Thyroid gland (tissue), 4 donors: ENCODE data around the gene PRELID1. TPM values are rescaled to one million over a fixed set of nuclear protein-coding genes. Genes with fewer than 3 reads are reported as not detected.

ENCODE experiments used
- DNase-seq, 2 donors: peaks; one replicate each; pipeline ENCODE4 v3.0.0-alpha.2; 2019
- H3K27ac ChIP-seq, 3 donors: fragments of 200-600 bp; sonication (generic); 1 replicate in 2 of 3; 2 replicates in 1 of 3; pipeline ENCODE4 v1.5.1; 2016 to 2019; ENCODE audit warnings: mild to moderate bottlenecking in 1 of 3, moderate library complexity in 1 of 3
- H3K27me3 ChIP-seq: fragments of 200-600 bp; sonication (generic); one replicate; pipeline ENCODE4 v1.5.1; 2019
- H3K36me3 ChIP-seq, 2 donors: fragments of 200-600 bp; sonication (generic); one replicate each; pipeline ENCODE4 v1.5.1; 2016 to 2019
- H3K4me1 ChIP-seq, 2 donors: fragments of 200-600 bp; sonication (generic); one replicate each; pipeline ENCODE4 v1.5.1; 2017 to 2019
- H3K4me3 ChIP-seq, 3 donors: fragments of 200-600 bp; sonication (generic); replicated peaks in 1 of 3; 1 replicate in 2 of 3; 2 replicates in 1 of 3; pipeline ENCODE4 v1.5.1; 2016; ENCODE audit warnings: mild to moderate bottlenecking in 1 of 3
- H3K9me3 ChIP-seq: fragments of 200-600 bp; sonication (generic); one replicate; pipeline ENCODE4 v1.5.1; 2017
- POLR2A ChIP-seq, 2 donors: fragments of 450-650 bp; IDR thresholded peaks; one replicate each; pipeline ENCODE4 v1.6.1; 2017; ENCODE audit warnings: antibody characterized with exemption in 2 of 2, mild to moderate bottlenecking in 2 of 2, moderate library complexity in 1 of 2
- WGBS, 2 donors: methylation state at CpG; one replicate each; pipeline ENCODE4 v1.1.5; 2017; 5-methylcytosine and 5-hydroxymethylcytosine counted together
- intact Hi-C: fragments of 100-400 bp; cut with DNase I; formaldehyde crosslinking; loops from one replicate; pipeline ENCODE4 v1.15.1; 2023
- total RNA-seq, 4 donors: library from RNA; depleted of rRNA; stranded (reverse); fragments of >200 nt; gene quantifications; one replicate each; pipeline ENCODE4 v1.2.3, GENCODE V29; 2016
- TF ChIP-seq, protein P1 (sequence below), 6 experiments: fragments of 200-600 bp in 3 of 6; fragments of 450-650 bp in 3 of 6; sonication (generic) in 3 of 6; IDR thresholded peaks; one replicate each; pipeline ENCODE4 v1.5.1; 2016 to 2019; ENCODE audit warnings: antibody characterized with exemption in 6 of 6, mild to moderate bottlenecking in 2 of 6, inconsistent platforms in 1 of 6, moderate library complexity in 1 of 6

Gene PRELID1
- total RNA-seq, 4 donors from 2014 or later: 52.8 to 83.2 (median 57.9) TPM

DNA sequence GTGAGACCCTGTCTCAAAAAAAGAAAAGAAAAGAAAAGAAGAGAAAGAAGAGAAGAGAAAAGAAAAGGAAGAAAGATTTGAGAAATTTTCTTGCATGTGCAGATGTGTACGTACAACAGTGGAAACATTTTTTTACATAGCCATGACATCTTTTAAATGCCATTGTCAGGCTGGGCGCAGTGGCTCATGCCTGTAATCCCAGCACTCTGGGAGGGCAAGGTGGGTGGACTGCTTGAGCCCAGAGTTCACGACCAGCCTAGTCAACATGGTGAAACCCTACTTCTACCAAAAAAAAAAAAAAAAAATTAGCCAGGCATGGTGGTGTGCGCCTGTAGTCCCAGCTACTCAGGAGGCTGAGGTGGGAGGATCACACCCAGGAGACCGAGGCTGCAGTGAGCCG, 41.3 kb downstream of the PRELID1 start:
- DNase-seq: no peak
- TF ChIP-seq POLR2A (IDR thresholded peaks at IDR 0.05): no peak
- TF ChIP-seq, protein P1, sequence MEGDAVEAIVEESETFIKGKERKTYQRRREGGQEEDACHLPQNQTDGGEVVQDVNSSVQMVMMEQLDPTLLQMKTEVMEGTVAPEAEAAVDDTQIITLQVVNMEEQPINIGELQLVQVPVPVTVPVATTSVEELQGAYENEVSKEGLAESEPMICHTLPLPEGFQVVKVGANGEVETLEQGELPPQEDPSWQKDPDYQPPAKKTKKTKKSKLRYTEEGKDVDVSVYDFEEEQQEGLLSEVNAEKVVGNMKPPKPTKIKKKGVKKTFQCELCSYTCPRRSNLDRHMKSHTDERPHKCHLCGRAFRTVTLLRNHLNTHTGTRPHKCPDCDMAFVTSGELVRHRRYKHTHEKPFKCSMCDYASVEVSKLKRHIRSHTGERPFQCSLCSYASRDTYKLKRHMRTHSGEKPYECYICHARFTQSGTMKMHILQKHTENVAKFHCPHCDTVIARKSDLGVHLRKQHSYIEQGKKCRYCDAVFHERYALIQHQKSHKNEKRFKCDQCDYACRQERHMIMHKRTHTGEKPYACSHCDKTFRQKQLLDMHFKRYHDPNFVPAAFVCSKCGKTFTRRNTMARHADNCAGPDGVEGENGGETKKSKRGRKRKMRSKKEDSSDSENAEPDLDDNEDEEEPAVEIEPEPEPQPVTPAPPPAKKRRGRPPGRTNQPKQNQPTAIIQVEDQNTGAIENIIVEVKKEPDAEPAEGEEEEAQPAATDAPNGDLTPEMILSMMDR (IDR thresholded peaks at IDR 0.05): no peak
- Histone ChIP-seq H3K4me3 (no peak overlapping the region), H3K27me3 (no peaks in the 10 kb centered on the region), H3K4me1 (peaks cover 3 to 12% of the 10 kb centered on the region in 2 donors), H3K9me3 (no peaks in the 10 kb centered on the region), H3K27ac (no peak overlapping the region), H3K36me3 (peaks cover 0 to 2% of the 10 kb centered on the region in 2 donors)
- 92 to 97% methylated on average over 6 of the region's 6 CpGs for WGBS, 2 donors
- intact Hi-C loops: no loop called here

DNA sequence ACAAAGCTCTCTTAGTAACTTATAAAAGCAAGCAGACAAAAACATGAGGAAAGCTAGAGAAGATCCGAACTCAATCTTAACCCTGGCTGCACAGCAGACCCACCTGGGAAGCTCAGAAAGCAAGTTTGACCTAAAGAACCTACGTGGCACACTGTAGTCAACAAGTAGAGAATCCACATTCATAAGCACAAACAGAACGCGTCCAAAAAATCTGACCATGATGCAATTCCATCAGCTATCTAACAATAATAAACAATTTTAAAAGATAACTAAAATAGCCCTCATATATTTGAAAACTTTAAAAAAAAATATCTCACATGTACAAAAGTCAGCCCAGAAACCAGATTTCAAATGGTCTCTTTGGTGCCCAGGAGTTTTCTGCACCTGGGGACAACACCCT, 43.2 kb downstream of the PRELID1 start:
- DNase-seq: no peak
- peaks cover 0 to 2% of the 10 kb centered on the region in 2 donors for H3K36me3 ChIP-seq

DNA sequence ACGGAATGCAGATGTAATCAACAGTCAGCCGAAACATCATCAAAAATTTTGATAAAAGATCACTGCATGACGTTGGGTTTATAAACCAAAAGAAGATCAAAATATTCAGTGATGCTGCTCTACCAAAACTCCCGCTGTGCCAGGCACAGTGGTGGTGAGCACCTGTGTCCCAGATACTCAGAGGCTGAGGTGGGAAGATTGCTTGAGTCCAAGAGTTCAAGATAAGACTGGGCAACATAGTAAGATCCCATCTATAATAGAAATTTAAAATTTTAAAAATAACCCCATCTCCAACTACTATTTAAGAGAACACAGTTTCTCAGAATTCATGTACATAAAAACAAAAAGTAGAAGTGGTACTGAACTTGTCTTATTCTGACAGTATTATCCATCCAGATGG, 44.1 kb downstream of the PRELID1 start:
- Histone ChIP-seq H3K4me1 (peaks cover 14 to 27% of the 10 kb centered on the region in 2 donors), H3K9me3 (no peaks in the 10 kb centered on the region), H3K27me3 (no peaks in the 10 kb centered on the region), H3K27ac (no peak overlapping the region), H3K36me3 (peaks cover 0 to 2% of the 10 kb centered on the region in 2 donors), H3K4me3 (no peak overlapping the region)
- 91 to 92% methylated on average over 4 of the region's 4 CpGs for WGBS, 2 donors
- TF ChIP-seq, protein P1 (IDR thresholded peaks at IDR 0.05): no peak
- TF ChIP-seq POLR2A (IDR thresholded peaks at IDR 0.05): no peak
- intact Hi-C loops: no loop called here
- DNase-seq: no peak

More for the DNA sequence above, 43.2 kb downstream of the PRELID1 start:
- no peak for TF ChIP-seq POLR2A (IDR thresholded peaks at IDR 0.05)
- TF ChIP-seq, protein P1 (IDR thresholded peaks at IDR 0.05): no peak
- Histone ChIP-seq H3K27me3 (no peaks in the 10 kb centered on the region), H3K9me3 (no peaks in the 10 kb centered on the region), H3K4me1 (peaks cover 14 to 21% of the 10 kb centered on the region in 2 donors), H3K27ac (no peak overlapping the region), H3K4me3 (no peak overlapping the region)
- 77 to 93% methylated on average over 4 of the region's 4 CpGs for WGBS, 2 donors
- intact Hi-C loops: no loop called here

DNA sequence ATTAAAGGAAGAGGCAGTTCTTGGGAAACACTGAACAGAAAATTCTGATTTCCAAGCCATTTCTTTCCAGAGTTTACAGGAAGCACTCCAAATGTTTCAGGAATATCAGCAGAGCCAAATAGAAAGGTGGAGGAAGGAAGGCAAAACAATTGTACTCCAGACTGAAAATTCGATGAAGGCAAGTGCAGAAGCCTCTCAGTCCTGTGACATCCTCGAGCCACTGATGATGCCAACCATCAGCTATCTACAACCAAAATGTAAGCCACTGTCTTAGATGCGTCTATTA, 45.7 kb downstream of the PRELID1 start:
- no peaks in the 10 kb centered on the region for H3K9me3 ChIP-seq
- WGBS, 2 donors: 81 to 82% methylated on average over 3 of the region's 3 CpGs
- peaks cover 14 to 27% of the 10 kb centered on the region in 2 donors for H3K4me1 ChIP-seq
- H3K27ac ChIP-seq: no peak overlapping the region
- no peak for DNase-seq
- H3K27me3 ChIP-seq: no peaks in the 10 kb centered on the region
- intact Hi-C loops: no loop called here
- TF ChIP-seq POLR2A (IDR thresholded peaks at IDR 0.05): no peak
- TF ChIP-seq, protein P1 (IDR thresholded peaks at IDR 0.05): no peak
- H3K36me3 ChIP-seq: peaks cover 0 to 2% of the 10 kb centered on the region in 2 donors
- H3K4me3 ChIP-seq: no peak overlapping the region

DNA sequence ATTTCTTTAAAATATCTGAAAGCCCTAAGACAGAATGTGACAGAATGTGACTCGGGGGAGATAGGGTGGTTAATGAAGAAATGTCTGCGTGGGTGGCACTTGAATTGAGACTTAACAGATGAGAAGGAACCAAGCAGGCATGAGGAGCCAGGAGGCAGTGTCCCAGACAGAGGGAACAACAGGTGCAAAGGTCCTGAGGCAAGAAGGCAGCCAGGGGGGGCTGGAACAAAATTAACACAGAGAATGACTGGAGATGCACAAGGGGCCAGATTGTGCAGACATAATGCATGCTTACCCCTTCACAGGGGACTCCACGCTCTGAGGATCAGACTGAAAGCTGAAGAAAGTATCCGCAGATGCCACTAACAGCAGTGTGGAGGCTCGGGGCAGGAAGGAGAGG, 46.2 kb downstream of the PRELID1 start:
- DNase-seq: no peak
- peaks cover 0 to under 1% of the 10 kb centered on the region in 2 donors for H3K36me3 ChIP-seq
- no peak overlapping the region for H3K27ac ChIP-seq
- H3K9me3 ChIP-seq: no peaks in the 10 kb centered on the region
- no peaks in the 10 kb centered on the region for H3K27me3 ChIP-seq
- H3K4me1 ChIP-seq: peaks cover 14 to 27% of the 10 kb centered on the region in 2 donors
- no peak for TF ChIP-seq POLR2A (IDR thresholded peaks at IDR 0.05)
- TF ChIP-seq, protein P1 (IDR thresholded peaks at IDR 0.05): no peak
- peak overlapping the region in 1 of 3 donors; percentile 93 for H3K4me3 ChIP-seq
- intact Hi-C loops: loop anchor here (5.0 kb wide), 1 partner anchor 37 kb away; the partner anchor contains the start of gene MXD3
- 85 to 88% methylated on average over 5 of the region's 5 CpGs for WGBS, 2 donors
